ENCODE data around the gene CSRNP2.
"Not testable (repeated sequence)": the region's sequence is repeated elsewhere in the genome, so short reads cannot be mapped to it uniquely, and the experiment has no call there.

CSRNP2 gene, protein sequence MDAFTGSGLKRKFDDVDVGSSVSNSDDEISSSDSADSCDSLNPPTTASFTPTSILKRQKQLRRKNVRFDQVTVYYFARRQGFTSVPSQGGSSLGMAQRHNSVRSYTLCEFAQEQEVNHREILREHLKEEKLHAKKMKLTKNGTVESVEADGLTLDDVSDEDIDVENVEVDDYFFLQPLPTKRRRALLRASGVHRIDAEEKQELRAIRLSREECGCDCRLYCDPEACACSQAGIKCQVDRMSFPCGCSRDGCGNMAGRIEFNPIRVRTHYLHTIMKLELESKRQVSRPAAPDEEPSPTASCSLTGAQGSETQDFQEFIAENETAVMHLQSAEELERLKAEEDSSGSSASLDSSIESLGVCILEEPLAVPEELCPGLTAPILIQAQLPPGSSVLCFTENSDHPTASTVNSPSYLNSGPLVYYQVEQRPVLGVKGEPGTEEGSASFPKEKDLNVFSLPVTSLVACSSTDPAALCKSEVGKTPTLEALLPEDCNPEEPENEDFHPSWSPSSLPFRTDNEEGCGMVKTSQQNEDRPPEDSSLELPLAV

GRCh38 chr12:51083126-51083833 is at the start of gene CSRNP2:
TSS of gene CSRNP2 (minus strand) at chr12:51083596. CDS start at chr12:51076561, 7,035 bp downstream.
- peak; percentile 91 to 93 for DNase-seq

- no peak for DNase-seq
Observed at GRCh38 chr12:51132693-51133092, 49.3 kb upstream of the CSRNP2 start.

DNA sequence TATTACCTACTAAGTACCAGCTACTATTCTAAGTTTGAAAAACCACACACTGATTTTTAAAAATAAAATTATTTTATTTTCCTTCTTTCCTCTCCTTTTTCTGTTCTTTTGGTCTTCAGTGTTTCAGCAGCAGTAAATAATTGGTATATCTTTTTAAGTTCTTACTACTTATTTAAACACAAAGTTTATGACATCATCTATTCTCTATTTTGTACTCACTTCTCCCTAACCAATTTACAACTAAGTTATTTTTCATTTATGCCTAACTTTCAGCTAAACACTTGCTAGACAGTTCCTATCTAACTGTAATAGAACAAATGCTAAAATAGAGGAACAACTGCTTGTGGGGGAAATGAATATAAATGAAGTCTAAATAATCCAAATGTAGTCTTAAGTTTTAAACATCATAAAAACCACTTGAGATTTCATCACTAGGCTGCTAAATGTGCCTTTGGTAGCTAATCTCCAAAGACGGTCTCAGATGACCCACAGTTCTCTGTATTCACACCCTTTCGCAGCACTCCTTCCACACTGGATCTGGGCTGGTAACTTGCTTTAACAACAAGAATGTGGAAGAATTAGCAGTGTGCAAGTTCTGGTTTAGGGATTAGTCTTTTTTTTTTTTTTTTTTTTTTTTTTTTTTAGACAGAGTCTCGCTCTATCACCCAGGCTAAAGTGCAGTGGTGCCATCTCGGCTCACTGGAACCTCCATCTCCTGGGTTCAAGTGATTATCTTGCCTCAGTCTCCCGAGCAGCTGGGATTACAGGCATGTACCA is 48.5 kb upstream of the CSRNP2 start:
- DNase-seq, result no peak

DNA sequence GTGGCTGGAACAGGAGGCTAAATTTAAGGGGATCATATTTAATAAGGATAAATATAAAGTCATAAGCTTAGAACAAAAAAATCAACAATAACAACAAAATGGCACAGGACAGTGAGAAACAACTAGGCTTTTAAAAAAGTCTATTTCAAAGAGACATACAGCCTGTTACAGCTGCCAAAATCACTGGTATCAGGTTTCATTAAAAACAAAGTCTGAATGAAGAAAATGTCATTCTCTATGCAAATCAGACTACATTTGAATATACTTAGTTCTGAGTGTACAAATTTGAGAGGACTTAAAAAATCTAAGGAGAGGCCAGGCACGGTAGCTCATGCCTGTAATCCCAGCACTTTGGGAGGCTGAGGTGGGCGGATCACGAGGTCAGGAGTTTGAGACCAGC is 45.5 kb upstream of the CSRNP2 start:
- no peak for DNase-seq

GRCh38 chr12:51127050-51127729 is 43.8 kb upstream of the CSRNP2 start:
- DNase-seq, result no peak

- DNase-seq, result no peak
Observed at GRCh38 chr12:51126297-51126696, 42.9 kb upstream of the CSRNP2 start.

GRCh38 chr12:51124504-51124903 is 41.1 kb upstream of the CSRNP2 start:
- DNase-seq, result no peak

GRCh38 chr12:51122844-51123243 is 39.4 kb upstream of the CSRNP2 start:
- DNase-seq, result no peak

DNA sequence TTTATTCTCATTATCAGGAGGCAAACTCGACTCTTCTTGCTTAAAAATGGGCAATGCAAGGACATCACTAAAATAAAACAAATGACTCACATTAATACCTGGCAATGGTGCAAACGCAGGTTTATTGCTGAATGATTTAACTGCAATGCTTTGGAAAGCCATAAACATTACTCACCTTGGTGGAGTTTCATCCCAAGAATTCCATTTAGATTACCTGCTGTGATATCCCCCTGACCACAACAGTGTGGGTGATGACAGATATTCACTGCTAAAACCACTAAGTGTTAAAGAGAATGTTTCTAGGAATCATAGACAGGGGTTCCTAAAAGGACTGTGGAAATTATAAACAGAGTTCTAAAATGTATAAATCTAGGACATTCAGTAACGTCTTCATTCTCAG is 35.3 kb upstream of the CSRNP2 start:
- no peak for DNase-seq

DNA sequence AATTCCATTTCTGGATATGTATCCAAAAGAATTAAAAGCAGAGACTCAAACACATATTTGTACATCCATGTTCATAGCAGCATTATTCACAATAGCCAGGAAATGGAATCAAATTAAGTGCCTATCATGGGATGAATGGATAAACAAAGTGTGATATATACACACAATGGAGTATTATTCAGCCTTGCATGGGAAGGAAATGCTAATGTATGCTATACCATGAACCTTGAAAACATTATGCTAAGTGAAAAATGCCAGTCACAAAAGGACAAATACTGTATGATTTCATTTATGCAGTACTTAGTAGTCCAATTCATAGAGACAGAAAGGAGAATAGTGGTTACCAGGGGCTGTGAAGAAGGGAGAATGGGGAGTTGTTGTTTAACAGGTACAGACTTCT is 32.1 kb upstream of the CSRNP2 start:
- DNase-seq, result no peak

DNA sequence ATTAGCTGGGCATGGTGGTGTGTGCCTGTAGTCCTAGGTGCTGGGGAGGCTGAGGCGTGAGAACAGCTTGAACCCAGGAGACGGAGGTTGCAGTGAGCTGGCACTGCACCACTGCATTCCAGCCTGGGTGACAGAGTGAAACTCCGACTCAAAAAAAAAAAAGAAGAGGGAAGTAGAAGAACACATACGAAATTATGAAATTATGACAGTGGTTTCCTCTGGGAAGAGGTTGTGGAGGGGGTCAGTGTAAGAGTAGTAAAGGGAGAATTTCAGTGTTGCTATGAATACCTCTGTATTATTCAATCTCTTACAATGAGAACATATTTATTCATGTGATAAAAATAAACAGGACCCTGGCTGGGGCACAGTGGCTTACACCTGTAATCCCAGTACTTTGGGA is 24.7 kb upstream of the CSRNP2 start:
- DNase-seq, result no peak

DNA sequence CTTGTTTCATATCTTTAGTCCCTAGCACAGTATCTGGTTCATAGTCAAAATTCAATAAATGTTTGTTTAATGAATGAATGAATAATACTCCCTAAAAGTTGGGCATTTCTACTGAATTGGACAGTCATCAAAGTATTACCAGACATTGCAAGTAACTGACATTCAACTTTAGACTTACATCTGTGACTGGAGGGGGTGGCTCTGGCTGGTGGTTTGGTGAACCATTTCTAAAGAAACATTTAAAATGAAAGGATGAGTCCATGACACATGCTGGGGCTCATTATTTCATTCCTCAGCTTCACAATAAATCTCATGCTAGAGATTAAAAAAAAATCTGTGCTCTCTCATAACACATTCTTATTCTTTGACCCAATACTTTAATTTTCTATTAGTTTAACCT is 20.6 kb upstream of the CSRNP2 start:
- no peak for DNase-seq

- no peak for DNase-seq
Observed at GRCh38 chr12:51098611-51099010, 15.2 kb upstream of the CSRNP2 start.

DNA sequence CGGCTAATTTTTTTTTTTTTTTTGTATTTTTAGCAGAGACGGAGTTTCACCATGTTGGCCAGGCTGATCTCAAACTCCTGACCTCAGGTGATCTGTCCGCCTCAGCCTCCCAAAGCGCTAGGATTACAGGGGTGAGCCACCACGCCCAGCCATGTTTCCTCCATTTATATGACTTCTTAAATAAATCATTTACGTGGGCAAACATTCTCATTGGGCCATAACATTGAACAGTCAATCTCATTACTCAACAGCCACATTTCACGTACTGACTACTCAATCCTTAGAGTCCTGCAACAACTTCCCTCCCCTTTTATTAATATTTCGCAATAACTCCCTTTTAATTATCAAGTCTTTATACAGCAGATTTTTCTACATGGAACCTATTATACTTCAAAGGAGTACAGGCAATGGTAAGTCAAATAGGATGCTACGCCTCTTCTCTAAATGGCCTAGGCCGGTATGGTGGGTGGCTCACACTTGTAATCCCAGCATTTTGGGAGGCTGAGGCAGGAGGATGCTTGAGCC is 7.4 kb upstream of the CSRNP2 start:
- no peak for DNase-seq

- DNase-seq, result no peak
Observed at GRCh38 chr12:51087818-51088217, 4.4 kb upstream of the CSRNP2 start.

GRCh38 chr12:51086933-51087332 is 3.5 kb upstream of the CSRNP2 start:
- no peak for DNase-seq

- DNase-seq, result no peak
Observed at GRCh38 chr12:51085757-51086156, 2.4 kb upstream of the CSRNP2 start.

- DNase-seq, result peak; percentile 2 to 3
Observed at GRCh38 chr12:51082561-51083125, 753 bp downstream of the CSRNP2 start.

GRCh38 chr12:51081421-51081820 is 2.0 kb downstream of the CSRNP2 start:
- no peak for DNase-seq

GRCh38 chr12:51080136-51080535 is 3.3 kb downstream of the CSRNP2 start:
- DNase-seq, result no peak

GRCh38 chr12:51078866-51079265 is 4.5 kb downstream of the CSRNP2 start:
- DNase-seq, result not testable (repeated sequence)

- not testable (repeated sequence) for DNase-seq
Observed at GRCh38 chr12:51078346-51078745, 5.0 kb downstream of the CSRNP2 start.
